ENCODE measurements around the gene MAGEC3. TPM values are rescaled to one million over a fixed set of nuclear protein-coding genes. Genes with fewer than 3 reads are reported as not detected.

MAGEC3 gene
- total and polyA plus RNA-seq, 3 experiments from 2014 or later: not detected

DNA sequence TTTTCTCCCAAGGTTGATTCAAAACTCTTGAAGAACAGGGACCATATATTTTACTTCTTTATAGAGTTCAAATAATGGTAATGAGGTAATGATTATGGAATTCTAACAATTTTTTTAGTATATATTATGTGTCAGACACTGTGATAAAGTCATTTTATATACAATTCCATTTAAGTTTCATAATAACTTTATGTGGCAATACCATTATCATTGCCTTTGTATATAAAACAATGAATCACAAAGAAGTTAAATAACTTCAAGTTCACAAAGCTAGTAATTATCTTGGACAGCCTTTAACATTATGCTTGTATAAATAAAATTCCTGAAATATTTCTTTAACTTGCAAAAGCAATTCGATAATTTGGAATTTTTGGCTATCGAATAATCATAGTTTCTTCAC lies 86.2 kb downstream of the MAGEC3 start:
- Mint-ChIP-seq H3K9me3 (peaks cover 0 to 9% (median 0%) of the 10 kb centered on the region in 5 donors), H3K27me3 (no peaks in the 10 kb centered on the region), H3K27ac (no peak overlapping the region), H3K4me3 (no peak overlapping the region), H3K4me1 (no peaks in the 10 kb centered on the region), H3K36me3 (no peaks in the 10 kb centered on the region)
- H3K4me1 ChIP-seq (ENCODE audit: insufficient read depth, low read length): no peaks in the 10 kb centered on the region
- ChIA-PET CTCF (no interaction called here), POLR2A (no interaction called here)
- no peaks in the 10 kb centered on the region for H3K9me3 ChIP-seq (ENCODE audit: low read length)
- H3K4me3 ChIP-seq (ENCODE audit: low read length): no peak overlapping the region
- no peak for DNase-seq
- H3K27me3 ChIP-seq (ENCODE audit: insufficient read depth, low read length, poor library complexity, severe bottlenecking): no peaks in the 10 kb centered on the region
- no peaks in the 10 kb centered on the region for H3K36me3 ChIP-seq (ENCODE audit: insufficient read depth, low read length)
- H3K27ac ChIP-seq (ENCODE audit: low read depth, low read length): no peak overlapping the region

DNA sequence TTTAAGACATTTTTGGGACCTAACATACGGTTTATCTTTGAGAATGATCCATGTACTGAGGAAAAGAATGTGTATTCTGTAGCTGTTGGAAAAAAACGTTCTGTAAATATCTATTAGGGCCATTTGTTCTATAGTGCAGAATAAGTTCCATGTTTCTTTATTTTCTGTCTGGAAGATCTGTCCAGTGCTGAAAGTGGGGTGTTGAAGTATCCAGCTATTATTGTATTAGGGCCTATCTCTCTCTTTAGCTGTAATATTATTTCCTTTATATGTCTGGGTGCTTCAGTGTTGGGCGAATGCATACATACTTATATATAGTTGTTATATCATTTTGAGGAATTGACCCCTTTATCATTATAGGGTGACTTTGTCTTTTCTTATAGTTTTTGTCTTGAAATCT lies 90.3 kb downstream of the MAGEC3 start:
- Mint-ChIP-seq H3K27me3 (no peaks in the 10 kb centered on the region), H3K4me3 (no peak overlapping the region), H3K9me3 (peaks cover 0 to 9% (median 0%) of the 10 kb centered on the region in 5 donors), H3K27ac (no peak overlapping the region), H3K36me3 (no peaks in the 10 kb centered on the region), H3K4me1 (no peaks in the 10 kb centered on the region)
- H3K36me3 ChIP-seq (ENCODE audit: insufficient read depth, low read length): no peaks in the 10 kb centered on the region
- no peaks in the 10 kb centered on the region for H3K4me1 ChIP-seq (ENCODE audit: insufficient read depth, low read length)
- no peak for DNase-seq
- no peaks in the 10 kb centered on the region for H3K9me3 ChIP-seq (ENCODE audit: low read length)
- ChIA-PET POLR2A (no interaction called here), CTCF (no interaction called here)
- no peaks in the 10 kb centered on the region for H3K27me3 ChIP-seq (ENCODE audit: insufficient read depth, low read length, poor library complexity, severe bottlenecking)
- H3K27ac ChIP-seq (ENCODE audit: low read depth, low read length): no peak overlapping the region
- H3K4me3 ChIP-seq (ENCODE audit: low read length): no peak overlapping the region

DNA sequence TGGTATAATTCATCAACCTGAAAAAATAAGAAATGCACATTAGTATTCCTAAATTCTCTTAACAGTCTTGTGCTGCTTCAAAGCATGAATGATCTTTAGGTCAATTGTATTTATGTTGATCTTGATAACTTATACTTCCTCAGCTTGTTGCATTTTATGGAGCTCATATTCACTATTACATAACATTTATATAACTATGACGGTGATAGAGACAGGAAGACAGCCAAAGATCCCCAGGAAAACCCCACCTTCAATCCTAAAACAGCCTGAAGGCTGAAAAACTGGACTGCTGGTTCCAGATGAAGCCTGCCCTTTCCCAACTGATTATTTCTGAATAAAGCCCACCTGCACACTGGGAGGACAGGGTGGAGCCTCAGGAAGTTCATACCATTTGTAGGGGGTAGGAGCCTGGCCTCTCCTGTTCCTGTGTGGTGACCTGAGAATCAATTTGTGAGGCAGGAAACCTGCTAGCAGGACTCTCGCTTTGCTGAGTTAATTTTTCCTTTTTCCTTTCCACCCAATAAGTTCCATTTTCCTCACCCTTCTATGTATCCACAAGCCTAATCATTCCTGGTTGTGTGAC lies 96.0 kb downstream of the MAGEC3 start:
- H3K9me3 ChIP-seq (ENCODE audit: low read length): no peaks in the 10 kb centered on the region
- Mint-ChIP-seq H3K27ac (no peak overlapping the region), H3K27me3 (peaks cover 0 to 2% of the 10 kb centered on the region in 2 donors), H3K36me3 (no peaks in the 10 kb centered on the region), H3K4me3 (no peak overlapping the region), H3K4me1 (no peaks in the 10 kb centered on the region), H3K9me3 (peaks cover 0 to 4% (median 0%) of the 10 kb centered on the region in 5 donors)
- POLR2A ChIA-PET: no interaction called here
- H3K4me3 ChIP-seq (ENCODE audit: low read length): no peak overlapping the region
- DNase-seq: no peak
- H3K27ac ChIP-seq (ENCODE audit: low read depth, low read length): no peak overlapping the region
- no peaks in the 10 kb centered on the region for H3K27me3 ChIP-seq (ENCODE audit: insufficient read depth, low read length, poor library complexity, severe bottlenecking)
- no peaks in the 10 kb centered on the region for H3K36me3 ChIP-seq (ENCODE audit: insufficient read depth, low read length)
- CTCF ChIA-PET: no interaction called here
- no peaks in the 10 kb centered on the region for H3K4me1 ChIP-seq (ENCODE audit: insufficient read depth, low read length)

DNA sequence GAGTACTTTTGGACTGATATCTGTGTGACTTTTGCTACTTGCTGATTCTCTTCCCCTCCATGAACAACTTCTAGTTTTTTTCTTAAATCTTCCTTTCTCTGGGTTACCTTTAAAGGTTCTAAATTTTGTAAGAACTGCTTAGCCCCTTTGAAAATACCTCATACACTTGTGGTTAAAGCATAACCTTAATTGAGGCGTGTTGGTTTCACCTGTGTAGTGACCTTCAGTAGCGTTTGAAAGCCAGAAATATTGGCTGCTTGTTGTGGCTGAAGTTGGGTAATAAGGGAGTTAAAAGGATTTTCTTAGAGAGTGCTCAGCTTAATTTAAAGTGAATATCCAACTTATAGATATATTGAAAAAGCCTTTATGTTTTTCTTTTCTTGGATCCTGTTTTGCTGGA lies 97.5 kb downstream of the MAGEC3 start:
- no peak for DNase-seq
- peaks cover 0 to 3% (median 0%) of the 10 kb centered on the region in 3 donors for H3K36me3 Mint-ChIP-seq
- H3K27me3 Mint-ChIP-seq: peaks cover 0 to 2% of the 10 kb centered on the region in 2 donors
- H3K27me3 ChIP-seq (ENCODE audit: insufficient read depth, low read length, poor library complexity, severe bottlenecking): no peaks in the 10 kb centered on the region
- no peak overlapping the region for H3K27ac ChIP-seq (ENCODE audit: low read depth, low read length)
- H3K36me3 ChIP-seq (ENCODE audit: insufficient read depth, low read length): no peaks in the 10 kb centered on the region
- ChIA-PET POLR2A (no interaction called here), CTCF (no interaction called here)
- H3K9me3 Mint-ChIP-seq: peaks cover 0 to 4% (median 0%) of the 10 kb centered on the region in 5 donors
- no peaks in the 10 kb centered on the region for H3K4me1 Mint-ChIP-seq
- no peak overlapping the region for H3K4me3 ChIP-seq (ENCODE audit: low read length)
- H3K9me3 ChIP-seq (ENCODE audit: low read length): no peaks in the 10 kb centered on the region
- no peak overlapping the region for H3K27ac Mint-ChIP-seq
- no peaks in the 10 kb centered on the region for H3K4me1 ChIP-seq (ENCODE audit: insufficient read depth, low read length)
- H3K4me3 Mint-ChIP-seq: no peak overlapping the region

DNA sequence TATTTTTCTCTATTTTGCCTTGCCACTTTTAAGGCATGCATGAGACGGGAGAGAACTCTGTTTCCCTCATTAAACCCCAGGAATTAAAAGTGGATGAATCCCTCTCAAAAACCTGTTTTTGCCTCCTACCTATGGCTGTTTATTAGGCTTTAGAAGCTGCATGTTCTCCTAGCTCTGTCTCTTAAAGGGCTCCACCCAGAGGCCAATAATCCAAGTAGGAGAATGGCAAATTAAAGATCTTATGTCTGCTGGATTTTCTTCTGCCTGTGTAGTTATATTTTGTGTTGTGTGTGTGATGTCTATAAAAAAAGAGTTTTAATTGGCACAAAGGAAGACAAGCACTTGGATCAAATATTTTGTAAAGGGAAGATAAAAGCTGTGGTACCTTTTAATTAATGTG lies 98.0 kb downstream of the MAGEC3 start:
- H3K4me3 Mint-ChIP-seq: no peak overlapping the region
- H3K36me3 ChIP-seq (ENCODE audit: insufficient read depth, low read length): no peaks in the 10 kb centered on the region
- peaks cover 0 to 4% (median 0%) of the 10 kb centered on the region in 5 donors for H3K9me3 Mint-ChIP-seq
- DNase-seq: no peak
- H3K27me3 ChIP-seq (ENCODE audit: insufficient read depth, low read length, poor library complexity, severe bottlenecking): no peaks in the 10 kb centered on the region
- POLR2A ChIA-PET: no interaction called here
- H3K36me3 Mint-ChIP-seq: peaks cover 0 to 3% (median 0%) of the 10 kb centered on the region in 3 donors
- no peak overlapping the region for H3K4me3 ChIP-seq (ENCODE audit: low read length)
- CTCF ChIA-PET: no interaction called here
- H3K9me3 ChIP-seq (ENCODE audit: low read length): no peaks in the 10 kb centered on the region
- no peak overlapping the region for H3K27ac Mint-ChIP-seq
- H3K4me1 Mint-ChIP-seq: no peaks in the 10 kb centered on the region
- no peaks in the 10 kb centered on the region for H3K4me1 ChIP-seq (ENCODE audit: insufficient read depth, low read length)
- H3K27me3 Mint-ChIP-seq: peaks cover 0 to 2% of the 10 kb centered on the region in 2 donors
- H3K27ac ChIP-seq (ENCODE audit: low read depth, low read length): no peak overlapping the region

DNA sequence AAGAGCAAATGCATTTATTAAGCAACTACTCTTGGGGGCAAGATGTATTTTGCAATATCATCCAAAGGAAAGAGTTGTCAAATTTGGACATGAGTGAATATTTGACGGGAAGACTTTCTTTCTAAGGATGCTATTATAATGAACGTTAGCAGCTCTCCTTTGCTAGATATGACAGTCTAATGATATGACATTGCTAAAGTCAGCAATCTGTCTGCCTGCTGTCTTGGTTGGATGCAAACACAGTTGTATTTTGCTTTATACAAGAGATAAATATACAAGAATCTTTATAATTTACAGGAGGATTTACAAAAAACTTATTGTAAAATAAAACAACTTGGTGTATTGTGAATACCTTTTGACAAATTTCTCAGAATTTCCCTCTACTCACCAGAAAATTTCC lies 103.1 kb downstream of the MAGEC3 start:
- Mint-ChIP-seq H3K27me3 (no peaks in the 10 kb centered on the region), H3K9me3 (peaks cover 0 to 4% (median 0%) of the 10 kb centered on the region in 5 donors), H3K36me3 (peaks cover 0 to 3% (median 0%) of the 10 kb centered on the region in 3 donors), H3K27ac (no peak overlapping the region), H3K4me3 (no peak overlapping the region), H3K4me1 (no peaks in the 10 kb centered on the region)
- no peaks in the 10 kb centered on the region for H3K4me1 ChIP-seq (ENCODE audit: insufficient read depth, low read length)
- CTCF ChIA-PET: no interaction called here
- no peak for DNase-seq
- no peak overlapping the region for H3K4me3 ChIP-seq (ENCODE audit: low read length)
- no peaks in the 10 kb centered on the region for H3K36me3 ChIP-seq (ENCODE audit: insufficient read depth, low read length)
- H3K27ac ChIP-seq (ENCODE audit: low read depth, low read length): no peak overlapping the region
- no peaks in the 10 kb centered on the region for H3K27me3 ChIP-seq (ENCODE audit: insufficient read depth, low read length, poor library complexity, severe bottlenecking)
- H3K9me3 ChIP-seq (ENCODE audit: low read length): no peaks in the 10 kb centered on the region
- POLR2A ChIA-PET: no interaction called here

DNA sequence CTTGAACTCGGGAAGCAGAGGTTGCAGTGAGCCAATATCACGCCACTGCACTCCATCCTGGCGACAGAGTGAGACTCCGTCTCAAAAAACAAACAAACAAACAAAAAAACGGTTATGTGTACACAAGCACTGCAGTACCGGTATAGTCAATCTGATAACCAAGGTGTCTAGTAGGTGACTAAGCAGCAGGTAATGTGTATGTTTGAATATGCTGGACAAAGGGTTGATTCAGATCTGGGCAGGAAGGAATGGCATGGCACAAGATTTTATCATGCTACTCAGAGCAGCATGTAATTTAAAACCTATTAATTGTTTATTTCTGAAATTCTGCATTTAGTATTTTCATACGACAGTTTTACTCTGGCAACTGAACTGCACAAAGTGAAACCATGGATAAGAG lies 107.3 kb downstream of the MAGEC3 start:
- no peak overlapping the region for H3K4me3 Mint-ChIP-seq
- no peak overlapping the region for H3K27ac Mint-ChIP-seq
- CTCF ChIA-PET: no interaction called here
- H3K4me1 Mint-ChIP-seq: no peaks in the 10 kb centered on the region
- Histone ChIP-seq H3K9me3 (ENCODE audit: low read length) (no peaks in the 10 kb centered on the region), H3K4me3 (ENCODE audit: low read length) (no peak overlapping the region), H3K27ac (ENCODE audit: low read depth, low read length) (no peak overlapping the region), H3K36me3 (ENCODE audit: insufficient read depth, low read length) (no peaks in the 10 kb centered on the region), H3K4me1 (ENCODE audit: insufficient read depth, low read length) (no peaks in the 10 kb centered on the region), H3K27me3 (ENCODE audit: insufficient read depth, low read length, poor library complexity, severe bottlenecking) (no peaks in the 10 kb centered on the region)
- H3K9me3 Mint-ChIP-seq: no peaks in the 10 kb centered on the region
- H3K36me3 Mint-ChIP-seq: peaks cover 0 to 3% (median 0%) of the 10 kb centered on the region in 3 donors
- no peaks in the 10 kb centered on the region for H3K27me3 Mint-ChIP-seq
- POLR2A ChIA-PET: no interaction called here
- DNase-seq: no peak

DNA sequence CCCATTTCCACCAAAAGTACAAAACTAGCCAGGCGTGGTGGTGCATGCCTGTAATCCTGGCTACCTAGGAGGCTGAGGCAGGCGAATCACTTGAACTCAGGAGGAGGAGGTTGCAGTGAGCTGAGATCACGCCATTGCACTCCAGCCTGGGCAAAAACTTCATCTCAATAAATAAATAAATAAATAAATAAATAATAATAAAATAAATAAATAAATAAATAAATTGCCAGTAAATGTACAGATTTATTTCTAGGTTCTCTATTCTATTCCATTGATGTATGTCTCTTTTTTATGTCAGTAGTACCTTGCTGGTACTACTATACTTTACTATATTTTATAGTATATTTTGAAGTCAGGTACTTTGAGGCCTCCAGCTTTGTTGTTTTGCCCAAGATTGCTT lies 109.2 kb downstream of the MAGEC3 start:
- H3K4me3 Mint-ChIP-seq: no peak overlapping the region
- DNase-seq: no peak
- Histone ChIP-seq H3K27me3 (ENCODE audit: insufficient read depth, low read length, poor library complexity, severe bottlenecking) (no peaks in the 10 kb centered on the region), H3K4me1 (ENCODE audit: insufficient read depth, low read length) (no peaks in the 10 kb centered on the region), H3K27ac (ENCODE audit: low read depth, low read length) (no peak overlapping the region), H3K4me3 (ENCODE audit: low read length) (no peak overlapping the region), H3K36me3 (ENCODE audit: insufficient read depth, low read length) (no peaks in the 10 kb centered on the region), H3K9me3 (ENCODE audit: low read length) (no peaks in the 10 kb centered on the region)
- H3K36me3 Mint-ChIP-seq: no peaks in the 10 kb centered on the region
- POLR2A ChIA-PET: no interaction called here
- CTCF ChIA-PET: no interaction called here
- H3K27ac Mint-ChIP-seq: no peak overlapping the region
- no peaks in the 10 kb centered on the region for H3K4me1 Mint-ChIP-seq
- H3K27me3 Mint-ChIP-seq: no peaks in the 10 kb centered on the region
- peaks cover 0 to 2% (median 0%) of the 10 kb centered on the region in 5 donors for H3K9me3 Mint-ChIP-seq

All from CD8-positive, alpha-beta memory T cell (primary cell).